ENCODE measurements around the gene GPR137.

- TF ChIP-seq POLR2A (IDR thresholded peaks at IDR 0.05; ENCODE audit: low read depth, low read length) = no peak
- TF ChIP-seq TAF1 (IDR thresholded peaks at IDR 0.05; ENCODE audit: low read depth, low read length) = no peak
These were observed 28.0 kb downstream of the GPR137 start for GRCh38 chr11:64313491-64314145.
